Left lobe of liver (tissue), 2 donors: ENCODE data around the gene POP7. TPM values are rescaled to one million over a fixed set of nuclear protein-coding genes. Genes with fewer than 3 reads are reported as not detected.
"Not testable (repeated sequence)": the region's sequence is repeated elsewhere in the genome, so short reads cannot be mapped to it uniquely, and the experiment has no call there.

Source experiments
- ATAC-seq: fragments of 200-7000 bp; cut with Tn5 transposase; one replicate; pipeline ENCODE4 v1.9.1; 2020; ENCODE audit warnings: mild to moderate bottlenecking, moderate library complexity
- DNase-seq: peaks from one replicate; pipeline ENCODE4 v3.0.0-alpha.2; 2020; ENCODE audit warnings: low spot score
- total RNA-seq: library from RNA; stranded (reverse); gene quantifications from one replicate; pipeline ENCODE4 v1.2.1, GENCODE V29; 2021
- donor health status: DM: no; HTN: no; CAD: no; lungs with moderate emphysema.
- donor health status: DM: no; HTN: yes; CAD: no.

The POP7 gene
- total RNA-seq, 1 donor from 2014 or later: 28.5 TPM

DNA sequence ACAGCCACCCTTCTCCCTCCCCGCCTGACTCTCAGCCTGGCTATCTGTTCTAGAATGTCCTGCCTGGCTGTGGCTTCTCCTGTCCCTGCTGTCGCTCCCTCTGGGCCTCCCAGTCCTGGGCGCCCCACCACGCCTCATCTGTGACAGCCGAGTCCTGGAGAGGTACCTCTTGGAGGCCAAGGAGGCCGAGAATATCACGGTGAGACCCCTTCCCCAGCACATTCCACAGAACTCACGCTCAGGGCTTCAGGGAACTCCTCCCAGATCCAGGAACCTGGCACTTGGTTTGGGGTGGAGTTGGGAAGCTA, 15.5 kb downstream of the POP7 start:
- no peak for ATAC-seq
- no peak for DNase-seq

DNA sequence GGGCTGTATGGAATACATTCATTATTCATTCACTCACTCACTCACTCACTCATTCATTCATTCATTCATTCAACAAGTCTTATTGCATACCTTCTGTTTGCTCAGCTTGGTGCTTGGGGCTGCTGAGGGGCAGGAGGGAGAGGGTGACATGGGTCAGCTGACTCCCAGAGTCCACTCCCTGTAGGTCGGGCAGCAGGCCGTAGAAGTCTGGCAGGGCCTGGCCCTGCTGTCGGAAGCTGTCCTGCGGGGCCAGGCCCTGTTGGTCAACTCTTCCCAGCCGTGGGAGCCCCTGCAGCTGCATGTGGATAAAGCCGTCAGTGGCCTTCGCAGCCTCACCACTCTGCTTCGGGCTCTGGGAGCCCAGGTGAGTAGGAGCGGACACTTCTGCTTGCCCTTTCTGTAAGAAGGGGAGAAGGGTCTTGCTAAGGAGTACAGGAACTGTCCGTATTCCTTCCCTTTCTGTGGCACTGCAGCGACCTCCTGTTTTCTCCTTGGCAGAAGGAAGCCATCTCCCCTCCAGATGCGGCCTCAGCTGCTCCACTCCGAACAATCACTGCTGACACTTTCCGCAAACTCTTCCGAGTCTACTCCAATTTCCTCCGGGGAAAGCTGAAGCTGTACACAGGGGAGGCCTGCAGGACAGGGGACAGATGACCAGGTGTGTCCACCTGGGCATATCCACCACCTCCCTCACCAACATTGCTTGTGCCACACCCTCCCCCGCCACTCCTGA, 16.7 kb downstream of the POP7 start:
- DNase-seq: peak; percentile 59

DNA sequence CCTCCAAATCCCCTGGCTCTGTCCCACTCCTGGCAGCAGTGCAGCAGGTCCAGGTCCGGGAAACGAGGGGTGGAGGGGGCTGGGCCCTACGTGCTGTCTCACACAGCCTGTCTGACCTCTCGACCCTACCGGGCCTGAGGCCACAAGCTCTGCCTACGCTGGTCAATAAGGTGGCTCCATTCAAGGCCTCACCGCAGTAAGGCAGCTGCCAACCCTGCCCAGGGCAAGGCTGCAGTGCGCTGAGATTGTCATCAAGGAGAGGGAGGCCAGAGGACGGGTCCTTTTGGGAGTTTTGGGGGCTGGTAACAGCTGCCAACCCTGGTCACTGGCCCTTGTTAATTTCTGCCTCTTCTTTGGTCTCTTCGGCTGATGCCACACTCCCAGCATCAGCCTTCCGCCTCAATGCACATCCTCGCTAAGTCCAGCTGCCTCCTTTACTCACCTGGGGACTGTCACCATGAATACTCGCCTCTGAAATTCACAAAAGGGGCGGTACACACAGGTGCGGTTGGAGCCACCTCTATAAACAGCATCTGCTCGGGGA, 17.9 kb downstream of the POP7 start:
- DNase-seq: peak; percentile 94
- ATAC-seq: peak; percentile 74

More for the DNA sequence above, 16.7 kb downstream of the POP7 start:
- ATAC-seq: peak; percentile 47

DNA sequence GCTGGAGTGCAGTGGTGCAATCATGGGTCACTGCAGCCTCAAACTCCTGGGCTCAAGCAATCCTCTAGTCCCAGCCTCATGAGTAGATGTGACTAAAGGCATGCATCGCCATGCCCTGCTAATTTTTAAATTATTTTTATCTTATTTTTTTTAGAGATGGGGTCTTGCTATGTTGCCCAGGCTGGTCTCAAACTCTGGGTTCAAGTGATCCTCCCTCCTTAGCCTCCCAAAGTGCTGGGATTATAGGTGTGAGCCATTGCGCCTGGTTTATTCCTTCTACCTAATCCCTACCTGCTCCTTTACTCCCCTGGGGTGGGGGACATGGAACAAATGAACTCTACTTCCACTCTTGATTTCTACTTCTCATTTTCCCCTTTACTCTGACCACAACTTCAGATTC, 18.4 kb downstream of the POP7 start:
- not testable (repeated sequence) for ATAC-seq

DNA sequence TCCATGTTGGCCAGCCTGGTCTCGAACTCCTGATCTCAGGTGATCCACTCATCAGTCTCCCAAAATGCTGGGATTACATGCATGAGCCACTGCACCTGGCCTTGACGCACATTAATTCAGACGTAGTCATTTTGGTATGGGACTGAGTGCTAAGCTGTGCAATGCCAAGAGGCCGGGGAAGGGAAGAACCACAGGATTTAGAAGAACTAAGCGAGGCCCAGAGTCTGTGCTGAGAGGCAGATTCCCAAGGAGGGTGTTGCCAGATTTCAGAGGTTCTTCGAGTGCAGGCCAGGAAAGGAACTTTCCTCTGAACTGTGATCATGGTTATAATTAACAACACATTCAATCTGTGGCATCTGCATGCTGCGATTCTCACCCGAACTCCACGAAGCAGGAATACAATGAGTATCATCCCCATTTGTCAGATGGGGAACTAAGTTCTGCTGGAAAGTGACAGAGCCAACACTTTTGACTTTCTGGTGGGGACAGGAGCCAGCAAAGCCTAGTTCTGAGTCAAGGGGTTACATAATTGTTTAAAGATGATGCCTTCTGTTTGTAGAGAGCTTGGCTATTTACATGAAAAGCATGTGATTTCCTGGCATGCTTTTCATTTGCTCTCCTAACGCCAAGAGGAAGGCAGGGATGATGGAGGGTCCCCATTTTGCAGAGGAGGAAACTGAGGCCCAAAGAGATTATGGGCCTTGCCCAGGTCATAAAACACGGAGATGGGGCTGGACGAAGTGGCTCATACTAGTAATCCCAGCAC, 21.3 kb downstream of the POP7 start:
- ATAC-seq (peak; percentile 47), DNase-seq (no peak)

More for the DNA sequence above, 18.4 kb downstream of the POP7 start:
- DNase-seq: not testable (repeated sequence)

DNA sequence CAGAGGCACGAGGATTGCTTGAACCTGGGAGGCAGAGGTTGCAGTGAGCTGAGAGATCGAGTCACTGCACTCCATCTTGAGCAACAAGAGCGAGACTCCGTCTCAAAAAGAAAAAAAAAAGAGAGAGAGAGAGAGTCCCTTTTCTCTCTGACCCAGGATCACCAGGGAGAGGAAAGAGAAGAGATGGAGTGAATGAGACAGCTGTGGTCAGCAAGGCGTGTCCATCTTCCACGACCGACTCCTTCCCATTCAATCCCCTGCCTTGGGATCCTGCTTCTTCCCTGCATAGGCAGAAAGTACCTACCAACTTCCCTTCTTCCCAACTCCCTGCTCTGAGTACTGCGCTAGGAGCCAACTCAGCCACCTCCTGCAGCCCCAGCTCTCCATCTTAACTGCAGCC, 22.3 kb downstream of the POP7 start:
- ATAC-seq: no peak
- DNase-seq: no peak

DNA sequence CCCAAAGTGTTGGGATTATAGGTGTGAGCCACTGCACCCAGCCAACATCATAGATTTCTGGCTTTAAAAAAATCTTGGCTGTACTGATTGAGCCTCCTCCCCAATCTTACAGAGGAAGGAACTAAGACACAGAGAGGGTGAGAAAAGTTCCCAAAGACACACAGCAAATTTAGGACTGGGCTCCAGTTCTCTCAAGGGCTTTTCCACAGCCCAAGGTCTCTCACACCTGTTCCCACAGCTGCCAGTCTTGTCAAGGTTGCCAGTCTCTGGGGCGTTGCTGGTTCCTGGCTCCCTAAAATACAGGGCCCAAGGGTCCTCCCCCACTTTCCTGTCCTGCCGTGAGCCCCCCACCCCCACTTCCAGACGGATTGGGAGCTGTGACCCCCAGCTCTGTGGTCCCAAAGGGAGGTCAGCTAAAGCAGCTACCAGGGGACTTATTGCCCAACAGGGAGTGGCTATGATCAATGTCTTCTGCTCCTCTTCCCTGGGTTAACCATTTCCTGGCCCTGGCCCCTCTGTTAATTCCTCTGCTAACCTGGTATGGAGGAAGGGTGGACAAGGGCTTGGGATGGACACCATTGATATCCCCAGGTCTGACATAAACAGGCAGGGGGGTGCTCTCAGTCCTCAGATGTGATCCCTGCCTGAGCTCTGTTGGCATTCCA, 24.3 kb downstream of the POP7 start:
- DNase-seq (no peak), ATAC-seq (no peak)

DNA sequence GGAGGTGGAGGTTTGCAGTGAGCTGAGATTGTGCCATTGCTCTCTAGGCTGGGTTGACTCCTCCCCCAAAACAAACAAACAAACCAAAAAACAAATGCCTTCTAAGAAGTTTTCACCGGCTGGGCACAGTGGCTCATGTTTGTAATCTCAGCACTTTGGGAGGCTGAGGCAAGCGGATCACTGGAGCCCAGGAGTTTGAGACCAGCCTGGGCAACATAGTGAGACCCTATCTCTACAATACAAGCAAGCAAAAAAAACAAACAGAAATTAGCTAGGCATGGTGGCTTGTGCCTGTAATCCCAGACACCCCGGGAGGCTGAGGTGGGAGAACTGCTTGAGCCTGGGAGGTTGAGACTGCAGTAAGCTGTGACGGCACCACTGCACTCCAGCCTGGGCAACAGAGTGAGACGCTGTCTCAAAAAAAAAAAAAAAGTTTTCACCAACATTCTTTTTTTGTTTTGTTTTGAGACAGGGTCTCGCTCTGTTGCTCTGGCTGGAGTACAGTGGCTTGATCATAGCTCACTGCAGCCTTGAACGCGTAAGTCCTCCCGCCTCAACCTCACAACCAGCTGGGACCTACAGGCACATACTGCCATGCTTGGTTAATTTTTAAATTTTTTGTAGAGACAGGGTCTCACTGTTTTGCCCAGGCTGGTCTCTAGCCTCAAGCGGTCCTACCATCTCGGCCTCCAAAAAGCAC, 26.2 kb downstream of the POP7 start:
- ATAC-seq (no peak), DNase-seq (no peak)

DNA sequence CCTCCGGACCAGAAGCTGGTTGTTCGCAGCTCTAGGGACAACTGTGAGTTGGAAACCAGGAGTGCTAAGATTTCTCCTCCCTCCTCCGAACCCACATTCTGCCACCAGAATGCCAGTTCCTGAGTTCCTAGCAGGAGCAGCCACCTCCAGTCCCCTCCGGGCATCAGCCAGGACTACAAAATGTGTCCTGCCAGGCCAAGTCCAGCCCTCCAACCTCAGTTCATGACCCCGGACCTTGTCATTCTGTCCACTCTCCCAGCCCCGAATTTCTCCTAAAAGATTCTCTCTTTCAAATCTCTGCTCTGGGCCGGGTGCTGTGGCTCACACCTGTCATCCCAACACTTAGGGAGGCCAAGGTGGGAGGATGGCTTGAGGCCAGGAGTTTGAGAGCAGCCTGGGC, 29.8 kb downstream of the POP7 start:
- ATAC-seq (peak; percentile 98), DNase-seq (peak; percentile 64)

DNA sequence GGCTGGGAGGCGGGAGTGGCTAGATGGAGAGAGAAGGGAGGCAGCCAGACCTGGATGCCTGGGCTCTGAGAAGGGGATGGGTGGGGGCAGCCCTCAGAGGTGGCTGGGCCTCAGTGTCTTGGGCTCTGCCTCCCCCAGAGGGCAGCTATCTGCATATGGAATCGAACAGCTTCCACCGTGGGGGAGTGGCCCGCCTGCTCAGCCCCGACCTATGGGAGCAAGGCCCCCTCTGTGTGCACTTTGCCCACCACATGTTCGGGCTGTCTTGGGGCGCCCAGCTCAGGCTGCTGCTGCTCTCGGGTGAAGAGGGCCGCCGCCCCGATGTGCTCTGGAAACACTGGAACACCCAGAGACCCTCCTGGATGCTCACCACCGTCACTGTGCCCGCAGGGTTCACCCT, 30.8 kb downstream of the POP7 start:
- ATAC-seq: no peak
- DNase-seq: no peak

DNA sequence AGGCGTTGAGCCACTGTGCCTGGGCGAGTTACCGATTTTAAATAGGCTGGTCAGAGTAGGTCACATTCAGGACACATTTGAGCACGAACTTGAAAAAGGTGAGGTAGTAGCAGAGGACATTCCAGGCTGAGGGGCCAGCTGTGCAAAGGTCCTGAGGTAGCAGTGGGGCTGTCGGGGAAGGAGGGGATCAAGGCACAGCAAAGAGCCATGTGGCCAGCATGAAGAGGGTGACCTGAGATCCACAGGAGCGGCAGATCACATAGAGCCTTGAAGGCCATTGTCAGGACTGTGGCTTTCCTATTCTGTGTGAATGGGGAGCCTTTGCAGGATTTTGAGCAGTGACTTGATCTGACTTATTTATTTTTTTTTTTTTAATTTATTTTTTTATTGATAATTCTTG, 34.0 kb downstream of the POP7 start:
- DNase-seq: no peak
- ATAC-seq: no peak

DNA sequence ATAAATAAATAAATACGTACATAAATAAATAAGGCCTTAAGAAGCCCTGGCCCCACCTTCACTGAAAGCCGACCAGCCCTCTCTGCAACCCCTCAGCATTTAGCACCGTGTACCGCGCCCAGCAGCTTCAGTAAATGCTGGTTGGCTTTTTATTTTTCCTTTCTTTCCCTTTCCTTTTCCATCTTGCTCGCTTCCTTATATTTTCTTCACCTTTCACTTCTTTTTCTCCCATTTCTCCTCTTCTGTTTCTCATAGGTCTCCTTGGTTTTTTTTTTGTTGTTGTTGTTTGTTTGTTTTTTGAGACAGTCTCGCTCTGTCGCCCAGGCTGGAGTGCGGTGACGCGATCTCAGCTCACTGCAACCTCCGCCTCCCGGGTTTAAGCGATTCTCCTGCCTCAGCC, 38.7 kb downstream of the POP7 start:
- no peak for DNase-seq
- no peak for ATAC-seq

DNA sequence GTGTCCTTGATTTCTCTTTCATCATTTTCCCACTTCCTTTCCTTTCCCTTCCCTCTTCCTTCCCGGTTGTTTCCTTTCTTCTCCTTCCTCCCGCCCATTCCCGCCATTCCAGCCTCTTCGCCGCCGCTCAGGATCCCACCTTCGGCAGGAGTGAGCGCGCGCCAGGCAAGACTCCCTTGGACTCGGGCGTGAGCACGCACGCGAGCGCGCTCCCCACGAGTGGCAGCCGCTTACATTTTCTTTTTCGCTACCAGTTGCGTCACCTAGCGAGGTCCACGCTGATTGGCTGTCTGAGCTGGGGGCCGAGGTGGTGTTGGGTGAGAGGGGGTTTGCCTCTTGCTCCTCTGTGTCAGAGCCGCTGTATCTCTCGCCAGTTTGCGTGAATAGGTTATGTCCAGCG, 39.3 kb downstream of the POP7 start:
- DNase-seq (no peak), ATAC-seq (no peak)

DNA sequence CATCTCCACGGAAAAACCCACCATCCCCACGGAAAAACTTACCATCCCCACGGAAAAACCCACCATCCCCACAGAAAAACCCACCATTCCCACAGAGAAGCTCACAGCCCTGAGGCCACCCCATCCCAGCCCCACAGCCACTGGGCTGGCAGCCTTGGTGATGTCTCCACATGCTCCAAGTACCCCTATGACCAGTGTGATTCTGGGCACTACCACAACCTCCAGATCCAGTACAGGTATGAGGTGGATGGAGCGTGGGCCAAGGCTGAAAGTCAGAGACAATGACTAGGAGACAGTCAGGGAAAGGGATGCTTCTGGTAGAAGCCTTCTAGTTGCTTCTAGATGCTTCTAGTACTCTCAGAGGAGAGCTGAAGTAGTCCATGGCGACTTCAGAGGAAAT, 47.1 kb downstream of the POP7 start:
- DNase-seq (no peak), ATAC-seq (no peak)

DNA sequence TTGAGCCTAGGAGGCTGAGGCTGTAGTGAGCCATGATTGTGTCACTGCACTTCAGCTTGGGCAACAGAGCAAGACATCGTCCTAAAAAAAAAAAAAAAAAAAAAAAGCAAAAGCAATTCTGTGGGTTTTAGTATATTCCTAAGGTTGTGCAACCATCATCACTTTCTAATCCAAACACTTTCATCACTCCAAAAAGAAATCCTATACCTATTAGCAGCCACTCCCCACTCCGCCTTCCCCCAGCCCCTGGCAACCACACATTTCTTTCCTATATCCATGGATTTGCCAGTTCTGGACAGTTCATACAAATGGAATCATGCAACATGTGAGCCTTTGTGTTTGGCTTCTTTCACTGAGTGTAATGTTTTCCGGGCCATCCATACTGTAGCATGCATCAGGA, 47.8 kb downstream of the POP7 start:
- ATAC-seq: no peak

More for the DNA sequence above, 47.8 kb downstream of the POP7 start:
- no peak for DNase-seq

Other genes with a start within 250 kb of the POP7 start
- gene SPACDR, start 241.9 kb upstream of the POP7 start, total RNA-seq: not detected
- gene TSC22D4, start 226.9 kb upstream of the POP7 start, total RNA-seq: 16.9 TPM
- gene NYAP1, start 222.2 kb upstream of the POP7 start, total RNA-seq: 0.38 TPM
- gene AGFG2, start 166.9 kb upstream of the POP7 start, total RNA-seq: 87.8 TPM
- gene SAP25, start 132.2 kb upstream of the POP7 start, total RNA-seq: 0.86 TPM
- gene LRCH4, start 120.0 kb upstream of the POP7 start, total RNA-seq: 31.6 TPM
- gene FBXO24, start 119.8 kb upstream of the POP7 start, total RNA-seq: 1.0 TPM
- gene PCOLCE, start 103.8 kb upstream of the POP7 start, total RNA-seq: 71.8 TPM
- 20.3 TPM for gene MOSPD3, start 93.6 kb upstream of the POP7 start, total RNA-seq
- 689 TPM for gene TFR2, start 64.6 kb upstream of the POP7 start, total RNA-seq
- not detected for gene ACTL6B, start 49.7 kb upstream of the POP7 start, total RNA-seq
- 80.9 TPM for gene GNB2, start 32.4 kb upstream of the POP7 start, total RNA-seq
- gene GIGYF1, start 11.9 kb upstream of the POP7 start, total RNA-seq: 21.6 TPM
- gene EPO, start 14.3 kb downstream of the POP7 start, total RNA-seq: 6.4 TPM
- gene ZAN, start 27.5 kb downstream of the POP7 start, total RNA-seq: 0.03 TPM
- 48.8 TPM for gene EPHB4, start 121.4 kb downstream of the POP7 start, total RNA-seq
- gene SLC12A9, start 146.6 kb downstream of the POP7 start, total RNA-seq: 10.1 TPM
- 24.6 TPM for gene TRIP6, start 161.3 kb downstream of the POP7 start, total RNA-seq
- 53.9 TPM for gene SRRT, start 169.0 kb downstream of the POP7 start, total RNA-seq
- 1.8 TPM for gene UFSP1, start 183.6 kb downstream of the POP7 start, total RNA-seq
- 0.48 TPM for gene ACHE, start 189.8 kb downstream of the POP7 start, total RNA-seq
- 9.4 TPM for gene MUC3A, start 243.4 kb downstream of the POP7 start, total RNA-seq